UCSD-AML1 (cell line): ENCODE results near the gene MPHOSPH10.
"Not testable (repeated sequence)": the region's sequence is repeated elsewhere in the genome, so short reads cannot be mapped to it uniquely, and the experiment has no call there.

Experiments
- DNase-seq: peaks from one replicate; lab custom pipeline; 2025; ENCODE audit not compliant: unreplicated experiment; lab: John Stamatoyannopoulos, UW

The MPHOSPH10 gene

DNA sequence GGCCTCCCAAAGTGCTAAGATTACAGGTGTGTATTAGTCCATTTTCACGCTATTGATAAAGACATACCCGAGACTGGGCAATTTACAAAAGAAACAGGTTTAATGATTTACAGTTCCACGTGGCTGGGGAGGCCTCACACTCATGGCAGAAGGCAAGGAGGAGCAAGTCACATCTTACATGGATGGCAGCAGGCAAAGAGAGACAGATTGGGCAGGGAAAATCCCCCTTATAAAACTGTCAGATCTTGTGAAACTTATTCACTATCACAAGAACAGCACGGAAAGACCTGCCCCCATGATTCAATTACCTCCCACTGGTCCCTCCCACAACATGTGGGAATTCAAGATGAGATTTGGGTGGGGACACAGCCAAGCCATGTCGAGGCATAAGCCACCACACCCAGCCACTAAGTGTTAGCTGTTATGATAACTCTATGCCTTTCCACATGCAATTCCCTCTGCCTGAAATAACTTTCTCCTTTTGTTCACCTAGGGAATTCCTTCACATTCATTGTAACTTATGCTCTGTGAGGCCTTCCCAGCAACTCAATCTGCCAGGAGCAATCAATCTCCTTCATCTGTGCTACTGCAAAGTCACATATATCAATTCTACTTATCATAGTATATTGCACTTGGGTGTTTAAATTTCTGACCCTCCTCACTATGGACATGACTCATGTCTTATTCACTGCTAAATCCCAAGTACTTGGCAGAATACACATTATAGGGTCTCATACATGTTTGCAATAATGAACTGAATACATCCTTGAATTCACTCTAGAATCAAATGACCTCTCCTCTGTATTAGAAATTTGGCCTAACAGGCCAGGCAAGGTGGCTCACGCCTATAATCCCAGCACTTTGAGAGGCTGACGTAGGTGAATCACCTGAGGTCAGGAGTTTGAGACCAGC is 7.8 kb upstream of the MPHOSPH10 start:
- DNase-seq = no peak

DNA sequence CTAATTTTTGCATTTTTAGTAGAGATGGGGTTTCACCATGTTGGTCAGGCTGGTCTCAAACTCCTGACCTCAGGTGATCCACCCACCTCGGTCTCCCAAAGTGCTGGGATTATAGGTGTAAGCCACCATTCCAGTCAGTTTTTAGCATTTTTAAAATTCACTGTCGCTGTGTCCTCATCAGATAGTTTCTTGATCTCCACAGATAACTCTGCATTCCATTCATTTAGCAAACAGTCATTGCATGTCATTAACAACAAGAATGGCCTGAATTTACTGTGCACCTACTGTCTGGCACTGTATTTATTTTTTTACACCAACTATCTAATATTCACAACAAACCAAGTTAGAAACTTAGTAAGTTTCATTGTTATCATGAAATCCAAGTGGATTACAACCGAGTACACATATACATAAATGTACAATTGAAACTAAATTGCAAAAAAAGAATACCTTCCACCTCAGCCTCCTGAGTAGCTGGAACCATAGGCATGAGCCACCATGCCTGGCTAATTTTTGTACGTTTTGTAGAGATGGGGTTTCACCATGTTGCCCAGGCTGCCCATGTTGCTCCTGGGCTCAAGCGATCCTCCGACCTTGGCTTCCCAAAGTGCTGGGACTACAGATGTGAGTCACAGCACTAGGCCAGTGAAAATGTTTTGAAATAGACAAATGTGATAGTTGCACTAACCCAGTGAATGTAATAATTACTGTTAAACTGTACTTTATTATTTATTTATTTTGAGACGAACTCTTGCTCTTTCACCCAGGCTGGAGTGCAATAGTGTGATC is 4.7 kb upstream of the MPHOSPH10 start:
- no peak for DNase-seq

DNA sequence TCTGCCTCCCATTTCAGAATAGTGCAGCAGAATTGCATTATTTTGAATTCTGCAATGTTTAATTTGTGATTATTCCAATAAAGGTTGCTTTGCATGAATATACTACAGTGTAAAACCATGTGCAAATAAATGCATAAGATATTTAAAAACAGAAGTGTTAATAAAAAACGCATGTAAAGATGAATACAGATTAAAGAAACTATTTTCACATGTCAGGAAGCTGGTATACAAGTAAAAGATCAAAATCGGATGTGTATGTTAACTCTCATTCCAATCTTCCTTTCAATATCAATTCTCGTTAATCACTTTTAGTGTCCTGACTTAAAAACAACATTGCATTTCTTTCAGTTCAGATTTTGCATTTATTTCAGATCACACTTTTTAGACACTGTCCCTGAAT is 3.5 kb upstream of the MPHOSPH10 start:
- no peak for DNase-seq

DNA sequence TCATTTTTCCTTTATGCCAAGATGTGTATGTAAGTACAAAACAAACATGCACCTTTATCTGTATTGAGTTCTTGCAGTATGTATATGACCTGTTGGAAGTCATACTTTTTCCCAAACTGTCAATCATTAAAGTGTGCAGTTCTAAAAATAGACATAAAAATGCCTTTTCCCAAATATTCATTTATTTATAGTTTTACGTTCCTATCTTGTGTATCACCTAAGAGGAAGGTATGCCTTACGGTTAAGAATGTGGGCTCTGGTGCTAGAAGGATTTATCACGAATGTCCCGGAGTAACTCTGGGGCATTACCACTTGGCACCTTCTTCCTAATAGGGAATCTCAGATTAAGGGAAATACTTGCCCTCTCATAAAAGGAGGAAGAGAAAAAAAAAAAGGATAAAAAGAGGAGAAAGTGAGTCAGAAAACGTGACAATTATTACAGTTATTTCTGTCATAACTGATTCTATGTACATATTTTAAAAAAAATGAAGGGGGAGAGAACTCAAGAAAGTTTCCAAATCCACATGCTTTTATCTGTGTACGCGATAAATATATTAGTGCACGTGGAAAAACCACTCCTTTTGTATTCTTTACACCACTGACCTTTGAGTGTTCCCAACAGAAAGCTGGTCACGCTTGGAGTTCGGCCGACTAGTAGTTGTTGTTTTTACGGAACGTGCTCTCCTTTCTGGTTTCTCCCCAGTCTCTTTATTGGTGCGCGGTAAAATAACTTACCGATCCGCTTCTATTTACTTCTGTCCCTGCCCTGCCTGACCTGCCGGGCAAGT is 1.1 kb upstream of the MPHOSPH10 start:
- no peak for DNase-seq

DNA sequence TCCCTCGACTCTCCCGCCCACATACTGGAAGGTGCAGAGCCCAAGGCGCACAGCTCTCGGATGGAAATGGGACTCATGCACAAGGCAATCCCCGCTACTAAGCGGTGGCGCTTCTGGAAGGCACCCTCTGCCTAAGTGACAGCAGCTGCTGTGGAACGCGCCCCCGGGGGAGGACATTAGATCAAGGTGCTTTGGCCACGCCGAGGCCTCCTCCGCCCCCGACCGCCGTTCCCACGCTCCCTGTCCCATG is 607 bp upstream of the MPHOSPH10 start:
- no peak for DNase-seq

DNA sequence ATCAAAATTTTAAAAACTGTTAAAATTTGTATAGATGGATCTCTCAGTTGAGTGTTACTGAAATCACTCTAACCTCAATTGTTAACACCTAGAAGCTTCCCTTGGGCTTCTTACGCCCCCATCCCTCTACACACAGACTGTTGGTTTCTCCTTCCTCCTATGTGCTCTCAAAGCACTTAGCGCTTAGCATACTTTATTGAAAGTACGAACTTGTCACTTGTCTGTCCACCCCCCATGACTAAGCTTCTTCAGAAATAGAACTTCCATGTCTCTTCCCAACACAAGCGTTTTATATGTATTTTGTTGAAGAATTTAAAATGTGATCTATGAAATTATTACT is 441 bp downstream of the MPHOSPH10 start:
- DNase-seq = no peak

DNA sequence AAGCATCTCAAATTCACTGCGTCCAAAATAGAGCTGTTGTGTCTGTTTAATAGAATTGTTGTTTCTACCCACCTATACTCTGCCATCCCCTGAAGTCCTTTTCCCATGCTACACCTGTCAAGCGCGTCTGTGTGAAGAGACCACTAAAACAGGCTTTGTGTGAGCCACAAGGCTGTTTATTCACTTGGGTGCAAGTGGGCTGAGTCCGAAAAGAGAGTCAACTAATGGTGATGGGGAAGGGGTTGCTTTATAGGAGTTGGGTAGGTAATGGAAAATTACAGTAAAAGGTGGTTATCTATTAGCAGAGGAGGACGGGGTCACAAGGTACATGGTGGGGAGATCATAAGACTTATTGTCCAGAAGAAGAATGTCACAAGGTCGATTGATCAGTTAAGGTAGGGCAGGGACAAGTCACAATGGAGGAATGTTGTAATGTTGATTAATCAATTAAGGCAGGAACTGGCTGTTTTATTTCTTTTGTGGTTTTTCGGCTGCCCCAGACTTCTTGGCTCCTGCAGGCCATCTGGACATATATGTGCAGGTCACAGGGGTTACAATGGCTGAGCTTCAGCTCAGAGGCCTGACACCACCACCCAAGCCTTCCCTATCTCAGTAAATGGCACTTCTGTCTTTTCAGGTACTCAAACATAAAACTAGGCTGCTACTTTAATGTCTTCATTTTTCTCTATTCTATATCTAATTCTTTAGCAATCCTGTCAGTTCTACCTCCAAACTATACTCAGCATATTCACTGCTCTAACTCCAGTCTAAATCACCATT is 1.1 kb downstream of the MPHOSPH10 start:
- DNase-seq = not testable (repeated sequence)

DNA sequence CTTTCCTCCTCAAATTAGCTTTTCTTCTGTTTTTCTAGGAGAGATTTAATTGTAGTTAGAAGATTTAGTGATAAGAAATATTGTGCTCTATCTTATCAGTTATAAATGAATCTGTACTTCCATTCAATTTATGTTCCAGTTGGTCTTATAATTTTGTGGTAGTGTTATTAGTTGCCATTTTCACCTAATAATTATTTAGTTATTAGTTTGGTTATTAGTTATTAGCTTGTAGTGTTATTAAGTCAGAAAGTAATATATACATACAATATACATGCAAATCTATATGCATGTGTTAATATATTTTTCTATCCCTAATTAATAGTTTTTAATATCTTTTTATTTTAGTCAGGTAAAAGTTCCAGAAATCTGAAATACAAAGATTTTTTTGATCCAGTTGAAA is 3.2 kb downstream of the MPHOSPH10 start:
- DNase-seq = no peak

DNA sequence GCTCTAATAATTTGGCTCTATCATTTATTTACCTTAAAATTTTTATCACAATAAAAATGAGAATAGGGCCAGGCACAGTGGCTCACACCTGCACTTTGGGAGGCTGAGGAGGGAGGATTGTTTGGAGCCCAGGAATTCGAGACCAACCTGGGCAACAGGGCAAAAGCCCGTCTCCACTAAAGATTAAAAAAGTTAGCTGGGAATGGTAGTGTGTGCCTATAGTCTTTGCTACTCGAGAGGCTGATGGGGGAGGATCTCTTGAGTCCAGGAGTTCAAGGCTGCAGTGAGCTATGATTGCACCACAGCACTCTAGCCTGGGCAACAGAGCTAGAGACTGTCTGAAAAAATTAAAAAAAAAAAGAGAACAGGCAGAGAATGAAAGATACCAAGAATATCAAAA is 5.7 kb downstream of the MPHOSPH10 start:
- DNase-seq = no peak

DNA sequence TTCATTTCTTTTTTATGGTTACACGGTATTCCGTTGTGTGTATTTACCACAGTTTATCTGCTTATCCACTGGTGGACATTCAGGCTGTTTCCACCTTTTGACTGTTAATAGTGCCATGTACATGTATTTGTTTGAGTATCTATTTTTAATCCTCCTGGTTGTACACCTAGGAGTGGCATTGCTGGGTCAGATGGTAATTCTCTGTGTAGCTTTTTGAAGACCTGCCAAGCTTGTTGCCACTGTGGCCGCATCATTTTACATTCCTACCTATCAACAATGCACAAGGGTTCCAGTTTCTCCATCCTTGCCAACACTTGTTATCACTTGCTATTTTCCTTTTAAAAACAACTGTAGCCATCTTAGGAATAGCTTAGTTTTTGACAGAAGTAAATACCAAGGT is 13.3 kb downstream of the MPHOSPH10 start:
- DNase-seq = no peak

DNA sequence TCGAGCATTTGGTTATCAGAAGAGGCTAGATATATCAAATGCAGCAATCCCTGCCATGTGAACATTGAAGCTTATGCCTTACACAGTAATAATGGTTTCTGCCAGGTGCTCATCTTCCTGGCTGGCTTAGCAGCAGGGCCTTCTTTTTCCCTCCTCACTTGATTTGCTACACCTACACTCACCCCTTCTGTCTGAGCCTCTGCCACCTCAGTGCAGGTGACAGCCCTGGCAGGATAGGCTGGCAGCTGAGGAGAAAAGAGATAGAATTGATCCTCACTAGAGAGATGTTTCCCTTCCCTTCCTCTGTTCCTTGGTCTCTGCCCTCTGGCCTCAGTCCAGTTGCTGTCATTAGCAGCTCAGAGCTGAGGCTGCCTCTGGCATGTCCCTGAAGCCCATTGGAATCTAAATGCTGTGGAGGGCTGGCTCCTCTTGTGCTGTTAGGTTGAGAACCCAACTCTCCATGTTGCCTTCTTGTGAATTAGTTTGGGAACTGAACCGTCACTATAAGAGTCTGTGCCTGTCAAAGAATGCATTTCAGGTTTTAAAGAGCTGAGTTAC is 18.2 kb downstream of the MPHOSPH10 start:
- DNase-seq = no peak

DNA sequence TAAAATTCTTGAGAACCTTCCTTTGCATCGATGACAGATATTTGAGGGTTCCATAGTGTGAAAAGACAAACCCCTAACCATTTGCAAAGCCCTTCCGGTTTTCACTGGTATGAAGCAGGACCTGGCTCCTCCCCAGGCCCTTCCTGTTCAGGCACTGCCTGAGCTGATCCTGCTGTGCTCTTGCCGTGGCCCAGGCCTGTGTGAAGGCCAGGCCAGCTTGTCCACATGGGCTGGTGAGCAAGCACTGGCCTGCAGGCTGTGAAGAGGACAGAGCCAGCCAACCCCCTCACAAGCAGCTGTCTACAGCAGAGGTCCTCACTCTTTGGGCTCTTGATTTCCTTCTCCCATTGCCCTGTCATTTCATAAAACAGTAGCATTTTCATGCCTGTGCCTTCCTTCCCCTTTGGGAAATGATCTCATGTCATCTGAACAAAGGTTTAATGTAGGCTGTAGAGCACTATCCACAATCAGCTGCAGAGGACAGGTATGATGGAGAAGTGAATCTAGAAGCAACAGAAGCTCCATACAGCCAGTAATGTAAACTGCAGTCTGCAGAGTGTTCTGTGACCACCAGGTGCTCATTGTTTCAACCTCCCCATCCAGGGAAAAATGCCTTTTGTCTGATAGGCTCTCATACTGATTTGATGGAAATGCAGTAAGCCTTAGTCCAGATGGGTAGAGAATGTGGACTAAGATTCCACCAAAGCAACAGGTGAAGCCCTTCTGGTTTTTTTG is 19.8 kb downstream of the MPHOSPH10 start:
- DNase-seq = no peak

DNA sequence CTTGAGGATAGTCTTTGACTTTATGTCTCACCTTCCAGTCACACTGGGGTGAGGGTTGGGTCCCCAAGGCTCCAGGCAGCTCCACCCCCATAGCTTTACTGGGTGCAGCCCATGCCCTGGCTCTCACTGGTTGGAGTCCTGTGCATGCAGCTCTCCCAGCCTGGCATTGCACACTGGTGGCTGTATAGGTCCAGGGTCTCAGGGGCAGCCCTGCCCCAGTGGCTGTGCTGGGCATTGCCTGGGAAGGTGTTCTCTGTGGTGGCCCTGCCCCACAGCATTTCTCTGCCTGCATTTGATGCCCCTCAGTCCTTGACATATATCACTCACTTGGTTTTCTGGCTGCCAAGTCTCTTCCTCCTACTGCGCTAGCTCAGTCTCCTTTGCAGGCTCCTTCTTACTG is 21.2 kb downstream of the MPHOSPH10 start:
- DNase-seq = no peak

DNA sequence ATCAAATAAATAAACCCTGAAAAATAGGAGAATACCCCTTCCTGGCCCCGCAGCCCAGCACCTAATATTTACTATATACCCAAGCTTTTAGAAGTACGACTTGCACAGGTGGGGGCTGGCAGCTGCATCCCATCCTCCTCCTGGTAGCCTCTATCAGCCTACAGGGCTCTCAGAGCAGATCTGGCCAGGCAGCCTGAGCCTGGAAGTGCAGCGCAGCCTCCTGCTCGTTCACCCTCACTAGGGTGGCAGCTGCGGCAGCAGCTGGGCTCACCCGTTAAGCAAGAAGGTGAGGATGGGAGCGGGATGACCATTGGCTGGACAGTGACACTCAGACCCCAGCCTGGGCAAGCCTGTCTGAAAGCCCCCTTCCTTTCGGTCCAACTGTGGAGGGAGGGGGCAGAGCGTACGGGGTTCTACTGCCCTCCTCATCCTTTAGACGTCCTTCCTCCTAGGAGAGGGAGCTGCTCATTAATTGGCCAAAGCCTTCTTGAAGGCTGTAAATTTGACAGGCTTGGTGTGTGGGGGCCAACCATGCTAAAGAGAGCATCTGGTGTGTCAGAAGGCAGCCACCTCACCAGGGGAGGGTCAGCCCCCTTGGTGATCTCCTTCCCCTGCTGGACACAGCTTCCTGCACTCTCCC is 23.3 kb downstream of the MPHOSPH10 start:
- DNase-seq = no peak

DNA sequence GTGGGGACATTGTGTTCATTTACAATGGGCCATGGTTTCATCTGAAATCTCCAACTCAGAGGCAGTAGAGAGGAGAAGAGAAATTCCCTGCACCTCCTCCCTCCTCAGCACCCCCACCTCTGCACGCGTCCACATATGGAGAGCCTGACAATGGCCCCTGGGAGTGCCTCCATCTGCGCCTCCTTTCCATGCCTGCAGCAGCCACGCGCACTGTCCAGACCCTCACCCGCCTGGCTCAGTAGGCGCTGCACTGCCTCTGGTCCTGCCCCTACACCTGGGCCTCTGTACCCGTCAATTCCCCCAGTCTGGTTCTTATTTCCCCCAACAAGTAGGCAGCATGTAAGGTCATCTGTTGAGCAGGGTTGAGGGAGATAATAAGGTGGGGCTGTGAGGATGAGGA is 23.8 kb downstream of the MPHOSPH10 start:
- no peak for DNase-seq

DNA sequence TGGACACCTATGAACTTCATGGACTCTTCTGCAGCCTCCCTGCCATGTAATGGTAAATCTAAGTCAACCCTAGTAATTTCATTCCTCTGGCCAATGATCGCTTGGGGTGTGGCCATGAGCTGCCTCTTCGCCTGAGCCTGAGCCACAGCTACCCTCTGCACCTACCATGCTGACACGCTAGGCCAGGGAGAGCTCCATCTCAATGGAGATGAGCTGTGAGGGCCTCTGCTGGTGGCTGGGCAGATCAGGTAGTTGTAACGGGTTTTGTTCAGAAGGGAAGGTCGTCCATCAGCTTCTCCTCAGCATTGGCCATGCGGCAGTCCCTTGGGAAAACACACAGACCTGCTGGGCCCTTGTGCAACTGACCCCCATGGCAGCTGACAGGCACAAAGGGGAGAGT is 24.4 kb downstream of the MPHOSPH10 start:
- DNase-seq = peak; percentile 35

DNA sequence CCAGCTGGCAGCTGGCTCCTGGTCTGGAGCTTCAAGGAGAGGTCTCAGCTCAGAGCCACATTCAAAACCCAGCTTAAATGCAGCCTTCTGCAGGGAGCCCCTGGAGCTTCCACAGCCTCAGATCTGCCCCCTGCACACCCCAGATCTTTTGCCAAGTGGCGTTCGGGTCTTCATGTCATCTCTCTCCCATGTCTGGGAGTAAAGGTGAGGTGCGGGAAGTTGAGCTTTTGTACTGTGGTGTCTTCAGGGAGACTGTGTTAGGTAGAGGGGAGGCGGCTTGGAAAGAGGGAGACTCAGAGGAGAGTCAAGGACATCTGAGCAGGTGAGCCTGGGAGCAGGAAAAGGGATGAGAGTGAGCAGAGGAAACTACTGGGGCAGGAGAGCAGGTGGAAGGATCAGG is 25.4 kb downstream of the MPHOSPH10 start:
- DNase-seq = no peak

DNA sequence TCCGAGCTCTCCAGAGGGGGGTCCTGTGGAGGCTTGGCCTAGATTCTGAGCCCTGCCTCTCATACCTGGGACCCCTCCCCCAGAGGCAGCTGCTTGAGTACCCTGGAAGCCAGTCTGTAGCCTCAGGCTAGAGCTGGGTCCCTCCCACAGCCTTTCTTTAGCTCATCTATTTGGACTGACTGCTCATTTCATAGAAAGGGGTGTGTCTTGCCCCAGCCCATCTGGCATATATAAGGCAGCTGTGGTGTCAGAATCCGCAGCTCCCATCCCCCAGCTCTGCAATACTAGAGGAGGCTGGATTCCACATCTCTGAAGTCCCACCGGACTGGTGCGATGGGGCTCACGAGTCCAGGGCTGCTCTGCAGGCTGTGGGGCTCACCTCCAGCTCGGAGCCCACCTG is 26.1 kb downstream of the MPHOSPH10 start:
- DNase-seq = no peak

DNA sequence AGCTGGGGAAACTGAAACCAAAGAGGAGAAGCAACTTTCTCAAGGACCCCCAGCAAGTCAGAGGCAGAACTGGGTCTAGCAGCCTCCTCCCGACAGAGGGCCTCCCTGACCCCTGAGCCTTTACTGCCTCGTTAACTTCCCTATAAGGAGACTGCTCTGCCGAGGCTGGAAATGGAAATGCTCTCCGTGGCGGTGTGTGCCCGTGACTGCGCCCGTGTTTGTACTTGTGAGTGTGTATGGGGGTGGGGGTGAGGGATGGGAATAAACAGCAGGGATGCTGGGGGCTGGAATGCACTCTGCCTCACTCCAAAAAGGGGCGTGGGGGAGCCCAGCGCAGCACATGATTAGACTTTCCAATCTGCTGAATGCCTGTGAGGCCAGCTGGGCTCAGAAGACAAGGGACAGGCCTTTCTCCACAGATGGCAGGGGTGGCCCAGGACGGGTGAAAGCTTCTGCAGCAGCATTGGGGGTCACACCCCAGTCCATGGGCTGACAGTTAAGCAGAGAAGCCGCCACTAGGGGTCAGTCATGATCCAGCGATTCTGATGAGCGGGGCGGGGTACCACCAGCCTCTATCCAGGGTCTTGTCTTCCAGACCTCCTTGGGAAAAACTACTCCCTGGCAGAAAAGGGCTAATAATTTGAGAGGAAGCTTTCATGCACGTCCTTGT is 26.8 kb downstream of the MPHOSPH10 start:
- DNase-seq = peak; percentile 47
